OCI-LY7 (cell line): ENCODE results near the gene PPIL6.

Experiments used
- CTCF ChIP-seq: fragments of 200-600 bp; sonication (generic); conservative IDR thresholded peaks from 2 replicates; pipeline ENCODE4 v1.5.1; 2014; ENCODE audit warnings: mild to moderate bottlenecking, antibody characterized with exemption, low read length, moderate library complexity, mixed read lengths
- EZH2phosphoT487 ChIP-seq: fragments of 200-600 bp; sonication (generic); IDR thresholded peaks from 2 replicates; pipeline ENCODE4 v1.6.1; 2018; ENCODE audit warnings: low read depth, borderline replicate concordance, mild to moderate bottlenecking, mixed run types, antibody characterized with exemption, low read length, moderate library complexity, mixed read lengths

GRCh38 chr6:109420751-109421150 is 19.7 kb downstream of the PPIL6 start:
- TF ChIP-seq CTCF, result no peak
- no peak for TF ChIP-seq EZH2phosphoT487
